ENCODE data around the gene UFSP2.

Gene UFSP2

GRCh38 chr4:185425647-185426352 is at the start of gene UFSP2:
Gene UFSP2 (minus strand): TSS chr4:185425964. CDS start chr4:185425868, 96 bp downstream.
- FAIRE-seq (peak; percentile 91), DNase-seq (ENCODE audit: insufficient read length, low spot score) (peak; percentile 96)

GRCh38 chr4:185473247-185473646 is 47.5 kb upstream of the UFSP2 start:
- no peak for FAIRE-seq
- no peak for DNase-seq (ENCODE audit: insufficient read length, low spot score)

GRCh38 chr4:185472103-185472542 is 46.4 kb upstream of the UFSP2 start:
- FAIRE-seq (no peak), DNase-seq (ENCODE audit: insufficient read length, low spot score) (peak; percentile 12)

- DNase-seq (ENCODE audit: insufficient read length, low spot score) (peak; percentile 87), FAIRE-seq (peak; percentile 85)
These were observed 45.7 kb upstream of the UFSP2 start, which contains the start of gene CCDC110 for GRCh38 chr4:185471235-185472102. Gene CCDC110 (minus strand): TSS chr4:185471733. CDS start chr4:185471683, 50 bp downstream.

- no peak for FAIRE-seq
- peak; percentile 8 for DNase-seq (ENCODE audit: insufficient read length, low spot score)
These were observed 44.9 kb upstream of the UFSP2 start for GRCh38 chr4:185470501-185471195.

- DNase-seq (ENCODE audit: insufficient read length, low spot score) (no peak), FAIRE-seq (no peak)
These were observed 43.9 kb upstream of the UFSP2 start for GRCh38 chr4:185469580-185470154.

GRCh38 chr4:185468999-185469398 is 43.2 kb upstream of the UFSP2 start:
- DNase-seq (ENCODE audit: insufficient read length, low spot score) (no peak), FAIRE-seq (no peak)

- no peak for DNase-seq (ENCODE audit: insufficient read length, low spot score)
- FAIRE-seq = no peak
These were observed 42.2 kb upstream of the UFSP2 start for GRCh38 chr4:185467991-185468390.

- FAIRE-seq (no peak), DNase-seq (ENCODE audit: insufficient read length, low spot score) (no peak)
These were observed 41.3 kb upstream of the UFSP2 start for GRCh38 chr4:185467101-185467500.

- DNase-seq (ENCODE audit: insufficient read length, low spot score) (no peak), FAIRE-seq (no peak)
These were observed 39.9 kb upstream of the UFSP2 start for GRCh38 chr4:185465707-185466106.

- no peak for FAIRE-seq
- DNase-seq (ENCODE audit: insufficient read length, low spot score) = no peak
These were observed 39.1 kb upstream of the UFSP2 start for GRCh38 chr4:185464887-185465286.

- DNase-seq (ENCODE audit: insufficient read length, low spot score) (no peak), FAIRE-seq (no peak)
These were observed 38.4 kb upstream of the UFSP2 start for GRCh38 chr4:185464183-185464582.

GRCh38 chr4:185463541-185463940 is 37.8 kb upstream of the UFSP2 start:
- FAIRE-seq (no peak), DNase-seq (ENCODE audit: insufficient read length, low spot score) (no peak)

GRCh38 chr4:185461565-185461964 is 35.8 kb upstream of the UFSP2 start:
- FAIRE-seq = peak; percentile 72
- DNase-seq (ENCODE audit: insufficient read length, low spot score) = no peak

GRCh38 chr4:185457136-185457535 is 31.4 kb upstream of the UFSP2 start:
- no peak for FAIRE-seq

GRCh38 chr4:185456131-185456530 is 30.4 kb upstream of the UFSP2 start:
- DNase-seq (ENCODE audit: insufficient read length, low spot score) (no peak), FAIRE-seq (no peak)

More at GRCh38 chr4:185457136-185457535, 31.4 kb upstream of the UFSP2 start:
- no peak for DNase-seq (ENCODE audit: insufficient read length, low spot score)

GRCh38 chr4:185445209-185445608 is 19.4 kb upstream of the UFSP2 start:
- DNase-seq (ENCODE audit: insufficient read length, low spot score) (no peak), FAIRE-seq (no peak)

- DNase-seq (ENCODE audit: insufficient read length, low spot score) (no peak), FAIRE-seq (no peak)
These were observed 15.7 kb upstream of the UFSP2 start for GRCh38 chr4:185441479-185441878.

GRCh38 chr4:185437809-185438208 is 12.0 kb upstream of the UFSP2 start:
- DNase-seq (ENCODE audit: insufficient read length, low spot score) (no peak), FAIRE-seq (no peak)

- DNase-seq (ENCODE audit: insufficient read length, low spot score) (no peak), FAIRE-seq (no peak)
These were observed 9.7 kb upstream of the UFSP2 start for GRCh38 chr4:185435466-185435865.

GRCh38 chr4:185429660-185430059 is 3.9 kb upstream of the UFSP2 start:
- DNase-seq (ENCODE audit: insufficient read length, low spot score) (no peak), FAIRE-seq (no peak)

All from HTR-8/SVneo (cell line).